GM19023 (cell line): ENCODE results near the gene COX10.

Experiments
- ATAC-seq: cut with Tn5 transposase; IDR thresholded peaks from one replicate; pipeline ENCODE4 v1.9.1; 2021; ENCODE audit warnings: mild to moderate bottlenecking, moderate library complexity; ENCODE audit not compliant: unreplicated experiment

Gene COX10

DNA sequence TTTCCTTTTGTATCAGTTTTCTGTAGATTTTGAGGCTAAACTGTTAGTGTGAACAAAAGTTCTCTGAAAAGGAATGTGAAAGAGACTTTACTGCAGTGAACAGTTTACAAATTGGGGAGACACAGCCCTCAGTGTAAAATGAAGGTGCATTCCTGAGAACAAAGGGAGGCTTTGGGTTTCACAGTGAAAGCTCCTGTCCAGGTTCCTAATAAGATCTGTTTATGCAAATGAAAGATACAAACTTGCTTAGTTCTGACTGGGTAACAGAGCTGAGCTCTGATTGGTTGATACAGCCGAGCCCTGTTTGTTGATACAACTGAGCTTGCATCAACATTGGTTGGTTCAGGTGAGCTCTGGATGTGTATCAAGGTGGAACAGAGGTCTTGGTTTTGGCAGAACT lies 175.7 kb downstream of the COX10 start:
- no peak for ATAC-seq

DNA sequence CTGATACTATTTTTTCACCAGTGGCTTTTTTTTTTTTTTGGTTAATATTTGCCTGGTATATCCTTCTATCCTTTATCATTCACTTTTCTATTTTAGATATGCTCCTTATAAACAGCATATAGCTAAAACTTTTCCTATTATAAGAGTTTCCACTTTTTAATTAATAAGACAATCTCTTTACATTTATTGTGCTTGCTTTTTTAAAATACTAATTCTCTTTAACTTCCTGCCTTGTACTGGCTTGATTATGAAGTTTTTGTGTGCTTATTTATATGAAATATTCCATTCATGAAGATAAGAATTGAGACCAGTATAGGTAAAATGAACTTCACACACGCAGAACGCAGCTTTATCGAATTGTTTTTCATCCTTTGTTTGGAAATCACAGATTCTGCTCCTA lies 176.3 kb downstream of the COX10 start:
- ATAC-seq: no peak
